H1 (cell line): Measurements from ENCODE around the gene PRTG. TPM values are rescaled to one million over a fixed set of nuclear protein-coding genes. Genes with fewer than 3 reads are reported as not detected.

Experiments used
- CTCF ChIA-PET: fragments of 300-600 bp; sonication (Branson Sonifier 250); formaldehyde crosslinking; loops from one replicate; lab custom pipeline; 2021; ENCODE audit not compliant: partially characterized antibody; lab: Charles Lee
- POLR2A ChIA-PET: fragments of 300-600 bp; sonication (Branson Sonifier 250); formaldehyde crosslinking; loops from one replicate; lab custom pipeline; 2021; ENCODE audit warnings: inconsistent platforms; ENCODE audit not compliant: partially characterized antibody; lab: Charles Lee
- DNase-seq, 2 experiments: peaks; one replicate each; pipeline versions ENCODE4 v3.0.0 to v3.0.0-alpha.2; 2010 to 2022; ENCODE audit warnings: low spot score in 2 of 2, low read depth in 1 of 2, mixed read lengths in 1 of 2
- FAIRE-seq: peaks from 2 replicates; lab custom pipeline; 2011; peaks lifted over from hg19 to GRCh38; lab: Jason Lieb, UNC
- H2AFZ ChIP-seq: 2 replicates; pipeline ENCODE4 v1.8.1; 2012; ENCODE audit warnings: low read length, inconsistent platforms
- H2AK5ac ChIP-seq: 2 replicates; pipeline ENCODE4 v1.6.1; 2013; ENCODE audit warnings: low read depth, low read length
- H2BK120ac ChIP-seq: replicated peaks from 2 replicates; pipeline ENCODE3; 2013; ENCODE audit warnings: low read depth, low read length, inconsistent platforms
- H2BK12ac ChIP-seq: 2 replicates; pipeline ENCODE4 v1.6.1; 2013; ENCODE audit warnings: low read depth, low read length
- H2BK15ac ChIP-seq: 2 replicates; pipeline ENCODE4 v1.6.1; 2013; ENCODE audit warnings: low read length
- H2BK20ac ChIP-seq: 2 replicates; pipeline ENCODE4 v1.6.1; 2013; ENCODE audit warnings: low read length
- H2BK5ac ChIP-seq: 2 replicates; pipeline ENCODE4 v1.6.1; 2013; ENCODE audit warnings: low read depth, low read length
- H3K14ac ChIP-seq: 2 replicates; pipeline ENCODE4 v1.6.1; 2013; ENCODE audit warnings: inconsistent platforms; ENCODE audit not compliant: insufficient read length
- H3K18ac ChIP-seq: 2 replicates; pipeline ENCODE4 v1.6.1; 2013; ENCODE audit warnings: low read length; ENCODE audit errors: extremely low read depth
- H3K23ac ChIP-seq: 2 replicates; pipeline ENCODE4 v1.6.1; 2013; ENCODE audit warnings: inconsistent platforms; ENCODE audit not compliant: insufficient read length
- H3K23me2 ChIP-seq: 2 replicates; pipeline ENCODE4 v1.6.1; 2013; ENCODE audit warnings: low read depth, low read length
- H3K27ac ChIP-seq: 2 replicates; pipeline ENCODE4 v1.6.1; 2011; ENCODE audit warnings: low read depth, low read length, inconsistent platforms
- H3K27me3 ChIP-seq, 4 experiments: replicated peaks in 1 of 4; 1 replicate in 1 of 4; 2 replicates in 3 of 4; pipeline versions ENCODE4 v1.6.1 to v1.8.1; 2011 to 2013; ENCODE audit warnings: low read length in 3 of 4, mild to moderate bottlenecking in 3 of 4, inconsistent platforms in 2 of 4, mixed read lengths in 2 of 4, moderate library complexity in 1 of 4; ENCODE audit not compliant: control insufficient read depth in 3 of 4, insufficient read depth in 3 of 4; ENCODE audit errors: extremely low read depth in 1 of 4
- H3K36me3 ChIP-seq, 4 experiments: 2 replicates each; pipeline versions ENCODE4 v1.6.1 to v1.8.1; 2011 to 2013; ENCODE audit warnings: mild to moderate bottlenecking in 4 of 4, low read length in 3 of 4, moderate library complexity in 2 of 4, control low read depth in 1 of 4, inconsistent platforms in 1 of 4; ENCODE audit not compliant: insufficient read depth in 4 of 4, control insufficient read depth in 2 of 4
- H3K4ac ChIP-seq: replicated peaks from 2 replicates; pipeline ENCODE3; 2013; ENCODE audit warnings: low read length, low read depth, mixed read lengths, inconsistent platforms; ENCODE audit not compliant: insufficient read length
- H3K4me1 ChIP-seq, 4 experiments: replicated peaks in 1 of 4; 1 replicate in 1 of 4; 2 replicates in 3 of 4; pipeline versions ENCODE4 v1.6.1 to v1.8.1; 2011 to 2013; ENCODE audit warnings: low read length in 3 of 4, inconsistent platforms in 2 of 4, mixed read lengths in 1 of 4; ENCODE audit not compliant: insufficient read depth in 4 of 4, control insufficient read depth in 3 of 4
- H3K4me2 ChIP-seq, 2 experiments: 2 replicates each; pipeline versions ENCODE4 v1.6.1 to v1.8.1; 2011 to 2013; ENCODE audit warnings: low read depth in 2 of 2, low read length in 2 of 2, control low read depth in 1 of 2, inconsistent platforms in 1 of 2, mild to moderate bottlenecking in 1 of 2; ENCODE audit not compliant: insufficient read depth in 1 of 2
- H3K4me3 ChIP-seq, 4 experiments: fragments of 200-600, 300-600 bp in 1 of 4; sonication (generic), shearing (Covaris generic), sonication (Bioruptor Twin) in 1 of 4; 2 replicates each; pipeline versions ENCODE4 v1.5.1 to v1.8.1; 2011 to 2016; ENCODE audit warnings: low read length in 4 of 4, low read depth in 3 of 4, control low read depth in 2 of 4, inconsistent platforms in 2 of 4, mild to moderate bottlenecking in 2 of 4, mixed read lengths in 1 of 4, moderate library complexity in 1 of 4; ENCODE audit not compliant: insufficient read depth in 2 of 4; ENCODE audit errors: extremely low read depth in 1 of 4
- H3K56ac ChIP-seq: replicated peaks from 2 replicates; pipeline ENCODE3; 2013; ENCODE audit warnings: low read depth, mild to moderate bottlenecking, mixed read lengths, low read length, inconsistent platforms; ENCODE audit not compliant: insufficient read length
- H3K79me1 ChIP-seq: 2 replicates; pipeline ENCODE4 v1.6.1; 2013; ENCODE audit warnings: low read depth, low read length, control low read depth
- H3K79me2 ChIP-seq, 2 experiments: 2 replicates each; pipeline versions ENCODE4 v1.6.1 to v1.8.1; 2012 to 2013; ENCODE audit warnings: low read length in 2 of 2, mild to moderate bottlenecking in 2 of 2, inconsistent platforms in 1 of 2; ENCODE audit not compliant: insufficient read depth in 2 of 2, control insufficient read depth in 1 of 2
- H3K9ac ChIP-seq, 4 experiments: replicated peaks in 1 of 4; 1 replicate in 1 of 4; 2 replicates in 3 of 4; pipeline versions ENCODE4 v1.6.1 to v1.8.1; 2011 to 2013; ENCODE audit warnings: low read depth in 3 of 4, low read length in 3 of 4, control low read depth in 2 of 4, mild to moderate bottlenecking in 2 of 4, moderate library complexity in 2 of 4, inconsistent platforms in 1 of 4; ENCODE audit errors: extremely low read depth in 1 of 4
- H3K9me3 ChIP-seq, 2 experiments: 2 replicates each; pipeline versions ENCODE4 v1.6.1 to v1.8.1; 2012 to 2013; ENCODE audit warnings: mild to moderate bottlenecking in 2 of 2, moderate library complexity in 2 of 2, control low read depth in 1 of 2, inconsistent platforms in 1 of 2, low read depth in 1 of 2, low read length in 1 of 2, mixed read lengths in 1 of 2; ENCODE audit not compliant: insufficient read depth in 2 of 2
- H4K20me1 ChIP-seq, 2 experiments: replicated peaks in 1 of 2; 2 replicates each; pipeline versions ENCODE3 to v1.8.1; 2011 to 2013; ENCODE audit warnings: inconsistent platforms in 2 of 2, low read length in 2 of 2, mild to moderate bottlenecking in 1 of 2; ENCODE audit not compliant: insufficient read depth in 2 of 2, control insufficient read depth in 1 of 2
- H4K5ac ChIP-seq: 2 replicates; pipeline ENCODE4 v1.6.1; 2013; ENCODE audit warnings: low read length, low read depth, mixed read lengths, inconsistent platforms; ENCODE audit not compliant: insufficient read length
- H4K8ac ChIP-seq: 2 replicates; pipeline ENCODE4 v1.8.0; 2013; ENCODE audit warnings: mild to moderate bottlenecking, moderate library complexity, low read length, inconsistent platforms; ENCODE audit not compliant: insufficient read depth; ENCODE audit errors: extremely low read depth
- H4K91ac ChIP-seq: replicated peaks from 2 replicates; pipeline ENCODE3; 2013; ENCODE audit warnings: low read length, mixed read lengths, inconsistent platforms; ENCODE audit not compliant: insufficient read length
- ASH2L ChIP-seq: fragments of 200-600, 300-600 bp; sonication (generic); IDR thresholded peaks from one replicate; pipeline ENCODE4 v1.7.1; 2017; ENCODE audit warnings: low read length
- CHD2 ChIP-seq: IDR thresholded peaks from 2 replicates; pipeline ENCODE4 v1.6.1; 2012; ENCODE audit warnings: low read length, improper control_type of control experiment
- KDM4A ChIP-seq: IDR thresholded peaks from one replicate; pipeline ENCODE4 v1.7.1; 2012; ENCODE audit warnings: low read depth, mild to moderate bottlenecking, moderate library complexity, low read length, inconsistent platforms; ENCODE audit not compliant: severe bottlenecking
- NRF1 ChIP-seq: IDR thresholded peaks from 2 replicates; pipeline ENCODE4 v1.6.1; 2011; ENCODE audit warnings: mild to moderate bottlenecking, low read depth, low read length, improper control_type of control experiment
- POLR2AphosphoS5 ChIP-seq: IDR thresholded peaks from 2 replicates; pipeline ENCODE4 v1.6.1; 2011; ENCODE audit warnings: low read depth, low read length
- POU5F1 ChIP-seq: IDR thresholded peaks from 2 replicates; pipeline ENCODE4 v1.6.1; 2011; ENCODE audit warnings: low read depth, mild to moderate bottlenecking, low read length, moderate library complexity
- SP1 ChIP-seq: IDR thresholded peaks from 2 replicates; pipeline ENCODE4 v1.6.1; 2011; ENCODE audit warnings: low read depth, low read length
- TAF7 ChIP-seq: optimal IDR thresholded peaks from 2 replicates; pipeline ENCODE3; 2011; ENCODE audit warnings: low read depth, mild to moderate bottlenecking, inconsistent platforms, low read length, moderate library complexity, borderline replicate concordance
- WGBS, 2 experiments: shearing (Covaris generic) in 1 of 2; methylation state at CpG; one replicate each; pipeline versions ENCODE4 v1.1.6 to v1.1.7; 2013 to 2015; ENCODE audit warnings: low lambda C conversion rate in 2 of 2, mixed read lengths in 2 of 2, inconsistent platforms in 1 of 2, low coverage in 1 of 2, missing lambda C conversion rate in 1 of 2; ENCODE audit not compliant: insufficient replicate concordance in 2 of 2, insufficient coverage in 1 of 2, insufficient read length in 1 of 2; ENCODE audit errors: extremely low coverage in 1 of 2, missing lambda C conversion rate in 1 of 2; 5-methylcytosine and 5-hydroxymethylcytosine counted together
- polyA plus RNA-seq, 7 experiments: library from polyadenylated mRNA; depleted of rRNA in 3 of 7; stranded (reverse) in 5 of 7; unstranded in 2 of 7; fragments of >200 nt in 5 of 7; fragments of 200-250 nt in 2 of 7; gene quantifications; 1 replicate in 5 of 7; 2 replicates in 1 of 7; 4 replicates in 1 of 7; pipeline versions ENCODE4 v1.2.1 to v1.2.3, GENCODE V29; 2011 to 2013; ENCODE audit warnings: missing spikeins in 2 of 7, mixed read lengths in 2 of 7
- total RNA-seq: library from RNA; stranded (reverse); fragmentation: NEBNext Ultra II Directional; extraction: Animal tissue kit (Norgen Biotek cat#: 25700); gene quantifications from 2 replicates; pipeline ENCODE4 v1.2.1, GENCODE V29; 2021
- TF ChIP-seq, protein P1 (sequence below), 3 experiments: IDR thresholded peaks; 1 replicate in 2 of 3; 2 replicates in 1 of 3; pipeline versions ENCODE4 v1.5.1 to v1.6.1; 2011; ENCODE audit warnings: low read length in 3 of 3, mild to moderate bottlenecking in 3 of 3, inconsistent platforms in 2 of 3, low read depth in 1 of 3, moderate library complexity in 1 of 3; ENCODE audit not compliant: insufficient read depth in 1 of 3; ENCODE audit errors: control extremely low read depth in 1 of 3
- TF ChIP-seq, protein P2 (sequence below): IDR thresholded peaks from 2 replicates; pipeline ENCODE4 v1.6.1; 2012; ENCODE audit warnings: inconsistent platforms

PRTG gene
- total and polyA plus RNA-seq, 2 of the 8 experiments (the other 6 are each of a cell fraction or from before 2014, with no cell fraction given) = 3.1 to 3.2 TPM

DNA sequence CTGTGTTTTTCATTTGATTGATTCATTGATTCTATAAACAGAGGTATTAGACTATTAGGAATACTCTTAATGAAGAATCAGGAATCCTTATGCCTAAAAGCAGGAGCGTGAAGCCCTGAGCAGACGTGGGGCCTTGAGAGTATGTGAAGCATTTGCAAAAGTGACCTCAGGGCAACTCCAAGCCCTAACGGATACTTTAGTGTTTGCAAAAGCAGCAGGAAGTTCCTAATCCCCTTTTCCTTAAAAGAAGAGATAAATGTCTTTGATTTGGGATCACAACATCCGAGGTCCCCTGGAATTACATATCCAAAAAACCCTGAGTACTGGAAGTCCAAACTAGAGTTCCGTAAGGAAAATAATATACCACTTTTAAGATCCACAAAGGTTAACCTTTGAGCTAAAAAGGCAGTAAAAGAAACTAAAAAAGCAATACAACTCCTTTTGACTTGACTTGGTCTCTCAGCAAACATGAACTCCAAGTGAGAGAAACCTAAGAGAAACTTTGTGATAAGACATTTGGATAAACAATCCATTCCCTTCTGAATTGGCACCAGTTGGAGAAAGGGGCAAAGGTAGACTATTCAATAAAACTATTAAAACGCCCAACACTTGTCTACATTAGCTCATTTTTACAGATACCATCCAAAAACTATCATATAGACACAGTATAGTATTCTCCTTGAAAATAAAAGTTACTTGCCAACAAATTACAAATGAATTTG lies 27.4 kb downstream of the PRTG start:
- WGBS, 2 experiments = 21% methylated on average over 6 of the region's 6 CpGs; no CpG with 5 or more reads in 1 of the 2 experiments
- FAIRE-seq (peak; percentile 73), DNase-seq (no peak)
- Histone ChIP-seq H4K20me1 (peaks cover 0 to 1% of the 10 kb centered on the region in 2 experiments), H2BK120ac (no peak overlapping the region), H3K27me3 (peaks cover 0 to 12% (median 1%) of the 10 kb centered on the region in 4 experiments; a peak in 3 of 7 replicates), H3K23ac (no peak overlapping the region), H2BK20ac (no peak overlapping the region), H3K36me3 (no peaks in the 10 kb centered on the region; a peak in 1 of 8 replicates), H3K18ac (no peak overlapping the region), H3K79me2 (no peaks in the 10 kb centered on the region), H2BK12ac (no peak overlapping the region), H4K91ac (no peak overlapping the region), H3K4me3 (no peak overlapping the region), H3K4me2 (peak overlapping the region in 1 of 2 experiments; percentile 19; a peak in 1 of 4 replicates), H3K4me1 (peaks cover 0 to 3% (median 1%) of the 10 kb centered on the region in 4 experiments; a peak in 1 of 7 replicates), H2BK15ac (no peak overlapping the region), H3K79me1 (no peaks in the 10 kb centered on the region), H3K27ac (no peak overlapping the region), H3K14ac (no peak overlapping the region), H3K23me2 (no peaks in the 10 kb centered on the region; the same call in 1 of the 2 replicates), H3K9ac (no peak overlapping the region), H4K5ac (no peak overlapping the region), H2AK5ac (no peak overlapping the region), H3K56ac (no peak overlapping the region), H3K4ac (no peak overlapping the region), H2BK5ac (no peak overlapping the region), H4K8ac (no peak overlapping the region), H3K9me3 (no peaks in the 10 kb centered on the region), H2AFZ (no peak overlapping the region)
- ChIA-PET POLR2A (no interaction called here), CTCF (interaction anchor here (0.6 to 2.2 kb wide), 7 partner anchors 9 to 1514 kb away, joined by 3 to 9 read pairs (median 4); no protein-coding TSS in a partner anchor)
- TF ChIP-seq KDM4A = no peak
- TF ChIP-seq TAF7 = no peak
- no peak for TF ChIP-seq POLR2AphosphoS5
- no peak for TF ChIP-seq CHD2
- TF ChIP-seq POU5F1 = no peak
- TF ChIP-seq SP1 = no peak
- TF ChIP-seq NRF1 = no peak
- TF ChIP-seq ASH2L = no peak
- TF ChIP-seq, protein P1, sequence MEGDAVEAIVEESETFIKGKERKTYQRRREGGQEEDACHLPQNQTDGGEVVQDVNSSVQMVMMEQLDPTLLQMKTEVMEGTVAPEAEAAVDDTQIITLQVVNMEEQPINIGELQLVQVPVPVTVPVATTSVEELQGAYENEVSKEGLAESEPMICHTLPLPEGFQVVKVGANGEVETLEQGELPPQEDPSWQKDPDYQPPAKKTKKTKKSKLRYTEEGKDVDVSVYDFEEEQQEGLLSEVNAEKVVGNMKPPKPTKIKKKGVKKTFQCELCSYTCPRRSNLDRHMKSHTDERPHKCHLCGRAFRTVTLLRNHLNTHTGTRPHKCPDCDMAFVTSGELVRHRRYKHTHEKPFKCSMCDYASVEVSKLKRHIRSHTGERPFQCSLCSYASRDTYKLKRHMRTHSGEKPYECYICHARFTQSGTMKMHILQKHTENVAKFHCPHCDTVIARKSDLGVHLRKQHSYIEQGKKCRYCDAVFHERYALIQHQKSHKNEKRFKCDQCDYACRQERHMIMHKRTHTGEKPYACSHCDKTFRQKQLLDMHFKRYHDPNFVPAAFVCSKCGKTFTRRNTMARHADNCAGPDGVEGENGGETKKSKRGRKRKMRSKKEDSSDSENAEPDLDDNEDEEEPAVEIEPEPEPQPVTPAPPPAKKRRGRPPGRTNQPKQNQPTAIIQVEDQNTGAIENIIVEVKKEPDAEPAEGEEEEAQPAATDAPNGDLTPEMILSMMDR (IDR thresholded peaks at IDR 0.05; ENCODE audit: control extremely low read depth in 1 of 3, insufficient read depth in 1 of 3, low read depth in 1 of 3, low read length in 3 of 3) = no peak
- TF ChIP-seq, protein P2, sequence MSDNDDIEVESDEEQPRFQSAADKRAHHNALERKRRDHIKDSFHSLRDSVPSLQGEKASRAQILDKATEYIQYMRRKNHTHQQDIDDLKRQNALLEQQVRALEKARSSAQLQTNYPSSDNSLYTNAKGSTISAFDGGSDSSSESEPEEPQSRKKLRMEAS = no peak
